HTR-8/SVneo (cell line): ENCODE data around the gene UGT8.
"Not testable (repeated sequence)": the region's sequence is repeated elsewhere in the genome, so short reads cannot be mapped to it uniquely, and the experiment has no call there.

ENCODE experiments used
- DNase-seq: peaks from one replicate; pipeline ENCODE4 v3.0.0; 2011; ENCODE audit warnings: low spot score, mixed read lengths; ENCODE audit not compliant: insufficient read length
- FAIRE-seq: peaks from 2 replicates; lab custom pipeline; 2011; peaks lifted over from hg19 to GRCh38; lab: Jason Lieb, UNC

Gene UGT8

GRCh38 chr4:114598191-114599121 is at the start of gene UGT8:
Gene UGT8 (plus strand): TSS chr4:114598807. CDS start chr4:114622881, 24,074 bp downstream.
- peak; percentile 25 for DNase-seq

GRCh38 chr4:114549638-114550037 is 49.0 kb upstream of the UGT8 start:
- FAIRE-seq = no peak
- DNase-seq = no peak

More at GRCh38 chr4:114598191-114599121, at the start of gene UGT8:
- peak; percentile 33 for FAIRE-seq

DNA sequence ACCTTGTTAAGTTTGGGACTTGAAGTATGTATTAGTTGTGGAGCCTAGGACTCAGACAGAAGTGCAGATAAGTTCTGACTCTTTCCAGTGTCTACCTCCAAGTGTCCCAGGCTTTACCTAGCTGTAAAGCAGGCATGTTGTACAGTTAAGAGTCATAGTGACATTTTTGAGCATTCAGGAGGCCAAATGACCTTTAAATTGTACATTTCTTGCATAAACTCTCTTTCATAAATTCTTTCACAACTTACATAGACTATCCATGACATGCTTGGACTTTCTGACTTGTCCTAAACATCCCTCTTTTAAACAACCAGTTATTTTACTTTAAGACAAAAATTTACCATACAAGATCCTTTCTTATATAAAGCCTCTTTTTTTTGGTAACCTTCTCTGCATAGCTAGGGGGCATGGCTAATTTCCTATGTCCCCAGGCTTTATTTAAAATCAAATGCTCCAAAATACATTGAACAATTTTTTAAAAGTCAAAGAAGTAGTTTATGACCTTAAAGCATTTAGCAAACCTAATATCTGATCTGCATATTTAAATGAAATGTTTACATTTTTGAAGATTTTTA is 40.1 kb upstream of the UGT8 start:
- DNase-seq = no peak
- no peak for FAIRE-seq

GRCh38 chr4:114561590-114561989 is 37.0 kb upstream of the UGT8 start:
- DNase-seq (no peak), FAIRE-seq (no peak)

DNA sequence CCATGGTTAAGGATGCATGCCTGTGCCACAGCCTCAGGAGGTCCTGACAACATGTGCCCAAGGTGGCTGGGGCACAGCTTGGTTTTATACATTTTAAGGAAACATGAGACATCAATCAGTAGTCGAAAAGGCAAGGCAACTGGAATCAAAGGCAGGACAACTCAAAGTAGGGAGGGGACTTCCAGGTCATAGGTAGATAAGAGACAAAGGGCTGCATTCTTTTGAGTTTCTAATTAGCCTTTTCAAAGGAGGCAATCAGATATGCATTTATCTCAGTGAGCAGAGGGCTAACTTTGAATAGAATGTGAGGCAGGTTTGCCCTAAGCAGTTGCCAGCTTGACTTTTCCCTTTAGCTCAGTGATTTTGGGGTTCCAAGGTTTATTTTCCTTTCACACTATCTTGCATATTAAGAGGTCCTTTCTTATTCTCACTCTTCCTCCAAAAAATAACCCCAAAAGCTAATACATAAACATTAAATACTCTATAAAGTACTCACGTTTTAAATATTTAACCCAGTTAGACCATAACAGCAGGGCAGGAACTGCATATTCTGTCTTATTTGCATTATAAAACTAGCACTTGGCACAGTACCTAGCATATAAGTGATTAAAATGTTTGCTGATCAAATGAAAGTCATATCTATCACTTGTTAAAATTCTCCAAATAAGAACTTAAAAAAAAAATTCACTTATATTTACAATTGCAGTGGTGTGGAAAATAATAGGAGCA is 36.3 kb upstream of the UGT8 start:
- DNase-seq (no peak), FAIRE-seq (no peak)

GRCh38 chr4:114563536-114564315 is 34.9 kb upstream of the UGT8 start:
- FAIRE-seq (no peak), DNase-seq (no peak)

DNA sequence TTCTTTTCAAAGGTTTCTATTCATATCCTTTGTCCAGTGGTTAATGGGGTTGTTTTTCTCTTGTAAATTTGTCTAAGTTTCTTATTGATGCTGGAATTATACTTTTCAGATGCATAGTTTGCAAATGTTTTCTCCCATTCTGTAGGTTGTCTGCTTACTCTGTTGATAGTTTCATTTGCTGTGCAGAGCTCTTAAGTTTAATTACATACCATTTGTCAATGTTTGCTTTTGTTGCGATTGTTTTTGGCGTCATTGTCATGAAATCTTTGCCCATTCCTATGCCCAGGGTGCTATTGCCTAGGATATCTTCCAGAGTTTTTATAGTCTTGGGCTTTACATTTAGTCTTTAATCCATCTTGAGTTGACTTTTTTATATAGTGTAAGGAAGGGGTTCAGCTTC is 21.2 kb upstream of the UGT8 start:
- DNase-seq (no peak), FAIRE-seq (no peak)

DNA sequence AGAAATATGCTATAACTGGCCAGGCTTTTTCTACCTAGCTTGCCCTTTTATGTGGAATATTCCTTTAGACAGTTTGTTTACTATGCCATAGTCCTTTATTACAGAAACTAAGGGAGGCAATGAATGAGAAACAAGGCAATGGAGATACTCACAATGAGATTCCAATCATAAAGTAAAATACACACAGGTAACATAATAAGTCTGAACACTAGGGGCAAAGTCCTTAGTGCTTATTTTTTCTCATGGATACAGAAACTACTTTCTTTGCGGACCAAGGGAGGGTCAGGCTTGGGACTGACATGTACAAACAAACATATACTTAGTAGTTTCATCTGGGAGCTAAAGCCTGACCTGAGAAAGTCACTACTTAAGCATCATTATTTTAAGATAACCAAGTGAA is 16.0 kb upstream of the UGT8 start:
- DNase-seq (no peak), FAIRE-seq (no peak)

DNA sequence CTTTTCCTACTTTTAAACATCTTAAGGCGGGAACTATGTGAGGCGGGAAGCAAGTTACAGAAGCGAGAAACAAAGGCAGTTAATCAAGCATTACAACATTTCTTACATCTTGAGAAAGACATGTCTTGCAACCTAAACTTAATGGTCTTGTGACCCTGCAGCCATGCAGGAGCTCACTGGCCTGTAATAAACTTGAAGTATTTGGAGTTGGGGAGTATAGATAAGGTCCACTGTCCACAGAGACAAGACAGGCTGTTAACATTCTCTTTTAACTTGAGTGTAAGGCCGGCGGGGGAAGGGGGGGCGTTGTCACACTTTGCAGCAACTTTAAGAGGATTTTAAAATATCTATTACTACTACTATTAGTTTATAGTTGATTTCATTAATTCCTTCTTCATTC is 10.3 kb upstream of the UGT8 start:
- no peak for FAIRE-seq

DNA sequence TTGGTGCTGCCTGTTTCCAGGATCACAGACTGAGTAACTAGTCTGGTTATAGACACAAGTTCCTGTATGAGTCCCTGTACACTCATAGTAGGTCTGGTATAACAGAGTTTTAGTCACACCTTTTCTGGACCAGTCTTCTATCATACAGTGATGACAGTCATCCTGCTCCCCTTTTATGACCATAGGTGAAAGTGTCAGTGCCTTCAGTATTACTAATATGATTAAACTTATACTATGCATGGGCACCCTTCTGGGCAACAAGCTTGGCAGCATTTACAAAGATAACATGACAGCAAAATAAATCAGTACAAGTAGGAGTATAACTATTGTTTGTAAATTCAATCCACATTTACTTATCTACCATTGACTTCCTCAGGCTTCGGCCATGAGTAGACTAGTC is 8.2 kb upstream of the UGT8 start:
- FAIRE-seq, DNase-seq: not testable (repeated sequence)

More for the DNA sequence above, 10.3 kb upstream of the UGT8 start:
- no peak for DNase-seq

DNA sequence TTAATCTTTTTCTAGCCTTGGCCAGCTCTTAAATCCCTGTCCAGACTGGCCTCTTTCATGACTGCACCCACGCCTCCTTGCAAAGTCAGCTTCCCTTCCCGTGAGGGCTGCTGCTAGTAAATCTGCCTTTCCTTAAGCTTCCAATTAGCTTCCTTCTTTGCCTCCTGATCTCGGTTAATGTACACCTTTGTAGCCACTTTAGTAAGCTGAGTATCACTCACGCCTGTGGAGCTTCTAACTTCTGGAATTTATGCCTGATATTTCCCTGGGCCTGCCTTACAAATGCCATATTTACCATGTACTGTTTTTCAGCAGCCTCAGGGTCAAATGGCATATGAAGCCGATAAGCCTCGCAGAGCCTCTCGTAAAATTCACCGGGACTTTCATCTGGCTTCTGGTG is 5.1 kb upstream of the UGT8 start:
- DNase-seq (no peak), FAIRE-seq (no peak)

DNA sequence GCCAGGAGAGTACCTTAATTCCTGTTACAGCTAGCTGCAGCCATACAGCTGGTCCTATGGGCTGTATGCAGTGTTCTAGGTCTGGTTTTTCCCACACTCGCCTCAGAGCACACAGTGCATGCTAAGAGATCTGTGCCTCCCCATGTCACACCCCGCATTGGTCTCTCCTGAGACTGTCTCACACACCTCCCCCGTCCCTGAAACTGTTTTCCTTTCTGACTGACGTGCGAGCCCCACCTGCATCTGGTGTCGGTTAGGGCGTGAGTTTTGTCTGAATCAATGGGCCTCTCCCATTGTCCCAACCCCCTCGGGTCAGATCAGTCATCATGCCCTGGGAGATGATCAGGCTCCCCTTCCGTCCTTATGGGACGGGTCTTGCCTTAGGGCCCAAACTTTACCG is 3.4 kb upstream of the UGT8 start:
- no peak for FAIRE-seq
- no peak for DNase-seq

GRCh38 chr4:114595921-114596320 is 2.7 kb upstream of the UGT8 start:
- no peak for DNase-seq
- no peak for FAIRE-seq

GRCh38 chr4:114597410-114598115 is 1.0 kb upstream of the UGT8 start:
- DNase-seq (no peak), FAIRE-seq (no peak)

DNA sequence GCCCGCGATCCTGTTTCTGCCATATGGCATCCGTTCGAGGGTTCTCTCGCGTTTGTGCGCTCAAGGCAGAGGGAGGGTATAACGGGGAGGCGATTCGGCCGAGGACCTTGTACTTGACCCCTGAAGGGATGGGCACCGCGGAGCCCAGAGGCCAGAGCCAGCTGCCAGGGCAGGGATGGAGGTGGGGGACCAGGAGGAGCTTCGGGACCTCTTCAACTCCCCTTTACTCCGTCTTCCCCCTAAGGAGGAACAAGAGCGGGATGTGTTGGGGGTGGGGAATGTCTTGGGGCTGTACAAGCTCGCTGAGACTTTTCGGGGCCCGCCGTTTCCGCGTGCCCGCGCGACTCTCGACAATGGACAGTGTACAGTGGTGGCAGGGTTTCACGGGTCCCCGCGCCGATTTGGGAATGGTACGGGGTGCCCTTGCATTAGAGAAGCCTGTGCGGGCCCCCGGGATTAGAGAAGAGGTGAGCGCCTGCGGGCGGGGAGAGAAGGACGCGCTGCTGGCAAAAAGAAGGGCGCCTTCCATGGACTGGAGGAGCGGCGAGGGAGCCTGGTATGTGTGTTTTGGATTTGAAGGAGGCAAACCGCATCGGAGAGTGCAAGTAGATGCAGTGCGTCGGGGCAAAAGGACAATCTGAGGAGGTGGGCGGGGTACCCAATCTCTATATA is 760 bp downstream of the UGT8 start:
- DNase-seq (peak; percentile 2), FAIRE-seq (no peak)

- FAIRE-seq (no peak), DNase-seq (no peak)
These were observed 1.4 kb downstream of the UGT8 start for GRCh38 chr4:114599903-114600552.

- DNase-seq = no peak
- no peak for FAIRE-seq
These were observed 2.1 kb downstream of the UGT8 start for GRCh38 chr4:114600672-114601071.

DNA sequence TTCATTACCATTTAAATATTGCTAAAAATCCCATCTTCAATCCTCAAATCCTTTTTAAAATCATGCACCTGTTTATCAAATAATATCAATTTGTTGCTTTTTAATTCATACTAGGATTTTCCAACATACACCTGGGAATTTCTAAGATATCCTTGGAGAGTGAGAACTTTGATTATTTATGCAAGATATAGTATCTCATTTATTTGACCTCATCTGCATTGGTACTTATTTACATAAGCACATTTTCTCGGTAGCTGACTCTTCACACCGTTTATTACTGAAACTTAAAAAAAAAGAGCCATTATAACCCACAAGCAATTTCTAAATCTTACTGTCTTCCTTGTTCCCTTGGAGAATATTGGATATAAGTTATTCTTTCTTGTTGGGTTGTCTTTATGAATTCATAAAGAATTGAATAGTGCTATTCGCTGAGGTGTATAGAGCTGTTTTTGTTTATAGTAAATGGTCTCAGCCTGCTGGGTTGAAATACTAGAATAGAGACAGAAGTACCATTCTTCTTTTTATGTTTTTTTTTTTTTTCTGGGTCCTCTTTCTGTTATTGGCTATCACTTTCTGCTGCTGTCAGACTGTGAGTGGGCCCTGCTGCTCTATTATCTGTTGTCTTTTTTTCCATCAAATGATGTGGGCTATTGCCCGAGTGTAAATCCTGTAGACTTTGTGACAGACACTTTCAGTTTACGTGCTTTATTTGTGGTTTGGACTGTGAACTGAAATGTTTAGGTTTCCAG is 2.9 kb downstream of the UGT8 start:
- no peak for DNase-seq
- FAIRE-seq = no peak
